Stimulated activated CD8-positive, alpha-beta memory T cell treated with anti-CD3 and anti-CD28 coated beads, Interleukin-2, amount 100 ng/mL, for 48 hours (primary cell): ENCODE data around the gene NEMP1.
"Not testable (repeated sequence)": the region's sequence is repeated elsewhere in the genome, so short reads cannot be mapped to it uniquely, and the experiment has no call there.

Experiments
- DNase-seq, 2 donors: peaks; one replicate each; pipeline ENCODE4 v3.0.0-alpha.2; 2020; ENCODE audit warnings: low read depth in 2 of 2

The NEMP1 gene

GRCh38 chr12:57057067-57057751, 21.4 kb downstream of the NEMP1 start:
- DNase-seq: no peak

GRCh38 chr12:57055824-57056223, 22.8 kb downstream of the NEMP1 start:
- DNase-seq: no peak

GRCh38 chr12:57053901-57054300, 24.7 kb downstream of the NEMP1 start:
- DNase-seq: not testable (repeated sequence)

DNA sequence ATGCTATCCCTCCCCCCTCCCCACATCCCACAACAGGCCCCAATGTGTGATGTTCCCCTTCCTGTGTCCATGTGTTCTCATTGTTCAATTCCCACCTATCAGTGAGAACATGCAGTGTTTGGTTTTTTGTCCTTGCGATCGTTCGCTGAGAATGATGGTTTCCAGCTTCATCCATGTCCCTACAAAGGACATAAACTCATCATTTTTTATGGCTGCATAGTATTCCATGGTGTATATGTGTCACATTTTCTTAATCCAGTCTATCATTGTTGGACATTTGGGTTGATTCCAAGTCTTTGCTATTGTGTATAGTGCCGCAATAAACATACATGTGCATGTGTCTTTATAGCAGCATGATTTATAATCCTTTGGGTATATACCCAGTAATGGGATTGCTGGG, 25.4 kb downstream of the NEMP1 start:
- not testable (repeated sequence) for DNase-seq

GRCh38 chr12:57051011-57051410, 27.6 kb downstream of the NEMP1 start:
- DNase-seq: no peak

DNA sequence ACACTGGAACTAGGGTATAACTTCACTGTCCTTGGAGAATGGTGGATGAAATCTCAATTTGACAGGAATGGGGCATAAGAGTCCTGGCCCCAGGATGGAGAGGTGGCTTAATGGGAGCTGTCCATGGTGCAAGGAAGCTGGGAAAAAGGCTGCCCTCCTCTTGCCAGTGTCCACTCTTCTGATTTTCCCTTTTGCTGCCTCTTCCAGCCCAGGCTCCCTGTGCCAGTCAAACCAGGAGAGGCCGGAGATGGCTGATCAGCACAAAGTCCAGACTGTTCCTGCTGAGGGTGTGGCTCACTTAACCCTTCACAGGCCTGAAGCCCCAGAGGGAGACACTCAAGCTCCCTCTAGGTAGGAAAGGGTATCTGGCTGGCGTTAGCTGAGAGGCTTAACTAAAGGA, 28.7 kb downstream of the NEMP1 start, which contains the start of gene MYO1A:
MYO1A (minus strand) TSS at position 240 of the 400 bp plus-strand sequence. CDS start 1,806 bp downstream, outside the sequence.
- no peak for DNase-seq

- no peak for DNase-seq
These were observed 29.5 kb downstream of the NEMP1 start for GRCh38 chr12:57049119-57049446.

- DNase-seq: no peak
These were observed 30.0 kb downstream of the NEMP1 start for GRCh38 chr12:57048423-57049118.

GRCh38 chr12:57047981-57048380, 30.6 kb downstream of the NEMP1 start:
- DNase-seq: no peak

DNA sequence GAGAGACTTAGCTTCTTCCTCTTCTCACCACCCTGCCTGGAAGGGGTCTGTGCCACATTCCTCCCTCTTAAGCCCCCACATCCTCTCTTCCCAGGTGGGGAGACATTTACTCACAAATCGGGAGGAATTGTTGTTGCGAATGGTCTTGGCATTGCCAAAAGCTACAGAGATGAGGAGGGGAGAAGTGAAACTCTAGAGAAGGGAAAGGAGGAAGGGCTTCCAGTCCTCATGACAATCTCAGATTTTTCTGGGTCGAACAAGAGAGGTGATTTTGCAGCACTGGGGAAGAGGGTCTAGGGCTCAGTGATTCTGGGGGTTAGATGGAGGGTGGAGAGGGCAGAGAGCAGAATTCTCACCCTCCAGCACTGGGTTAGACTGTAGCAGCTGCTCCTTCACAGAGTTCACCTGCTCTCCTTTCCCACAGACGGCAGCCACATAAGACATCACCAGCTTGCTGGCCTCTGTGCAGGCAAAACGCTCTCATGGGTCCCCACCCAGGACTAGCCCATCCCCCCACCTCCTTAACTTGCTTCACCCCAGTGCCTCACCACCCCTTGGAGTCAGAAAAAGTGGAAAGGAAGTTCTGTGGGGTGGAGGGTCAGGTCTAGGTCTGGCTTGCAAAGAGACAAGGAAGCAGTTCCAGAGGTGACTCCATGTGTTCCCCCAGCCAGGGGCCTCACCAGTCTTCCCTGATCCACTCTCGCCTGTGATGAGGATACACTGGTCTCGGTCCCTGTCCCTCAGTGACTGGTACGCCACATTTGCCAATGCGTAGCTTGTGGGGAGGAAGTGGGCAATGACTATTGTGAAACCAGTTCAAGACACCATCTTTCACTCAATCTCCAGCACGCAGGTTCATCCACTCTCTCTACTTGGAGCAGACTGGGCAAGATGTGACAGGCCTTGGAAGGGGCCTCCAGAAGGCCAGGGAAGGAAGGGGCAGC, 31.4 kb downstream of the NEMP1 start:
- peak; percentile 32 to 46 for DNase-seq

- DNase-seq: no peak
These were observed 32.4 kb downstream of the NEMP1 start for GRCh38 chr12:57046086-57046791.

- no peak for DNase-seq
These were observed 33.7 kb downstream of the NEMP1 start for GRCh38 chr12:57044889-57045288.

- DNase-seq: no peak
These were observed 34.1 kb downstream of the NEMP1 start for GRCh38 chr12:57044468-57044867.

DNA sequence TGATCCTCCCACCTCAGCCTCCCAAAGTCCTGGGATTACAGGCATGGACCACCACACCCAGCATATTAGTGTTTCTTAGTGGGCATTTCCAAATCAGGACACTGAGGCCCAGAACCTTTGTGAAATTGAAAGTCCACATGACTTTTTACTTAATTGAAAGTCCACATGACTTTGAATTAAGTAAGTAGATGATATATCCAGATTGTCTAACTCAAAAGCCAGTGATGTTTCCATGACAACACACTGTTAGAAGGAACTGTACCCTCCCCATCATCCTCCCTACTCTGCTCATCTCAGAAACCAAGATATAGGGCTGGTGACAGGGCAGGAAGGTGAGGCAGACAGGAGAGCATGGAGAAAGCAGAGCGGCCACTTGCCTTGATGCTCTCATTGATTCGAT, 35.9 kb downstream of the NEMP1 start:
- DNase-seq: no peak

- DNase-seq: no peak
These were observed 37.8 kb downstream of the NEMP1 start for GRCh38 chr12:57040750-57041149.

GRCh38 chr12:57040211-57040610, 38.4 kb downstream of the NEMP1 start:
- no peak for DNase-seq

DNA sequence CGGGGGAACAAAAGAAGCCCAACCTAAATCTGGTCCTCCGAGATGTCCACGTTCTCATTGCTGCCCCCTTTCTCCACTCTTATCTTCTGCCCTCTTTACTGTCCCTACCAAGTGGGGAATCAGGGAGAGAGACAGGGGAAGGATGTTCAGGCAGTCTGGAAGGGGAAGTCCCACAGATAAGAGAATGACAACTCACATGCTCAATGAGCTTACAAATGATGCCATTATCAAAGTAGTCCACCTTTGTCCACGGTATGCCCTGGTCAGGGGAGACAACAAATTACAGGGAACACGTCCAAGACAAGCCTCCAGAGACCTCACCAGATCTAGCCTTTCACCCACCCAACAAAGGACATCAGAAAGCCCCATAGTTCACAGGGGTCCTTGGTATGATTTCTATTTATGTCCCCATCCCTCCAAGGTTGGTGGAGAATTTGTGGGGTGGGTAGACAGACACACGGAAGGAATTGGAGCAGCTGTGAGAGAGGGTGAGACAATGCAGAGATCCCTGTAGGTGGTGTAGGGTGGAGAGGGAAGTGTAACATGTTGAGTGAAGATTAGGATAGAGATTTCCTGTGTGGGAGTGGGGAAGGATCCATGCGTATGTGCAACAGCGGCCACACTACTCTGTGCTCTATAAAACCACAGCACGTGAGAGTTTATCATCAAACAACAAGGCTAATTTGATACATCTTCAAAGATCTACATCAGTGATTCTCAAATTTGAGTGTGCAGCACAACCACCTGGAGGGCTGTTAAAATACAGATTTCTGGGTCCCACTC, 39.4 kb downstream of the NEMP1 start:
- no peak for DNase-seq

GRCh38 chr12:57037264-57037663, 41.3 kb downstream of the NEMP1 start:
- no peak for DNase-seq

DNA sequence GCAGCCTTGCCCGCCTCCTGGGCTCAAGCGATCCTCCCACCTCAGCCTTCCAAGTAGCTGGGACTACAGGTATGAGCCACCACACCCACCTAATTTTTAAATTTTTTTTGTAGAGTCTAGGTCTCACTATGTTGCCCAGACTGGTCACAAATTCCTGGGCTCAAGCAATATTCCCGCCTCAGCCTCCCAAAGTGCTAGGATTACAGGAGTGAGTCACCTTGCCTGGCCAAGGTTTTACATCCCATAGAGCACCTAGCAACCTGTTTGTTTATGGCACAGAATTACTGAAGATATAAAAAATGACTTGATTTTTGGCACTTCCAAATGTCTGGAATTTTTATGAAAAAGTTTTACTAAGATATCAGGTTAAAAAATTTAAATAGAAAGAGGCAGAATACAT, 45.2 kb downstream of the NEMP1 start:
- no peak for DNase-seq

GRCh38 chr12:57031789-57032188, 46.8 kb downstream of the NEMP1 start:
- no peak for DNase-seq

DNA sequence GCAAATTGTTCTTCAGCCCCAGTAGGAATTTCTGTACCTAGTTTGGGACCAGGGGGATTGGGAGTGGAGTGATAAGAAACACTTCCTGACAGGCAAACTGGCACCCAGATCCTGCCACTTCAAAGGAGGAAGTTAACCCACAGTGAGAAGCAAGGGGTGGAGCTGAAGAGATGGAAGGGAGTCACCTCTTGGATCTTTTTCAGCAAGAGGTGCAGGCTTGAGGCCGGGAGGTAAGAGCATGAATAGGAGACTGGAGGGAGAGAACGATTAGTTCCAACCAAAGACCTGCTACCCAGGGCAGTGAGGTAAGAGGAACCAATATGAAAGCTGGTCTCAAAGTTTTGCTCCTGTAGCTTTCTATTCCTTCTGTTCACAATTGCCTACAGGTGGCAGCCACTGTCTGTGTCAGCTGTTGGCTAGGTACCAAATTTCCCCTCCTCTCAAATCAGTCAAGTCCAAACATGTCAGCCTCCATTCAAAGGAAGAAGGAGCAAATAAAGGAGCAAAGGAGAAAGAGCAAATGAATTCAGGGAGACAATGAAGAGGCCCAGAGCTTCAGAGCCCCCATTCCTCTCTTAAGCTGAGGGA, 47.4 kb downstream of the NEMP1 start:
- no peak for DNase-seq
